HCT116 (cell line): Measurements from ENCODE around the gene PDZD8. TPM values are rescaled to one million over a fixed set of nuclear protein-coding genes. Genes with fewer than 3 reads are reported as not detected.

Experiments
- ATAC-seq: fragments of 200-7000 bp; cut with Tn5 transposase; 2 replicates; pipeline ENCODE4 v1.9.1; 2020; ENCODE audit warnings: mild to moderate bottlenecking, moderate library complexity
- BruUV-seq: library from RNA; stranded (reverse); fragments of 400-500 nt; replicated peaks from 2 replicates; lab custom pipeline; 2021; lab: Mats Ljungman, UMichigan
- CTCF ChIA-PET: fragments of 300-600 bp; sonication (Branson Sonifier 250); formaldehyde crosslinking; loops from one replicate; lab custom pipeline; 2021; ENCODE audit warnings: antibody characterized with exemption; lab: Charles Lee
- POLR2A ChIA-PET: fragments of 300-600, 350-600 bp; sonication (Branson Sonifier 250); formaldehyde crosslinking; loops from one replicate; lab custom pipeline; 2021; ENCODE audit warnings: antibody characterized with exemption; lab: Charles Lee
- RAD21 ChIA-PET, 2 experiments: fragments of 300-600 bp; sonication (Branson Sonifier 250); formaldehyde crosslinking; loops; one replicate each; lab custom pipeline; 2023; ENCODE audit warnings: low total read pairs in 2 of 2; ENCODE audit not compliant: uncharacterized antibody in 2 of 2, unreplicated experiment in 2 of 2, low non-redundant PET in 1 of 2; lab: Charles Lee
- DNase-seq: peaks from one replicate; pipeline ENCODE4 v3.0.0-alpha.2; 2010; ENCODE audit warnings: low read depth, low spot score
- H2AFZ ChIP-seq: fragments of 200-600 bp; shearing (Covaris generic), sonication (generic); 2 replicates; pipeline ENCODE4 v1.6.1; 2017; ENCODE audit warnings: low read depth, mixed run types, mixed read lengths, antibody characterized with exemption, low read length; ENCODE audit not compliant: poor library complexity, severe bottlenecking
- H3K27ac ChIP-seq: 2 replicates; pipeline ENCODE4 v1.5.1; 2012; ENCODE audit warnings: low read depth, low read length
- H3K27me3 ChIP-seq: fragments of 200-600 bp; sonication (generic); 2 replicates; pipeline ENCODE4 v1.6.1; 2016; ENCODE audit warnings: mixed run types, low read length, mixed read lengths; ENCODE audit not compliant: insufficient read depth
- H3K36me3 ChIP-seq, 2 experiments: fragments of 200-500 bp in 1 of 2; fragments of 200-600 bp in 1 of 2; sonication (Bioruptor generic) in 1 of 2; sonication (generic) in 1 of 2; 2 replicates each; pipeline versions ENCODE4 v1.5.1 to v1.6.1; 2014 to 2016; ENCODE audit warnings: low read length in 2 of 2, inconsistent platforms in 1 of 2, mixed read lengths in 1 of 2, mixed run types in 1 of 2; ENCODE audit not compliant: insufficient read depth in 2 of 2, control insufficient read depth in 1 of 2
- H3K4me1 ChIP-seq, 2 experiments: fragments of 200-600 bp in 1 of 2; sonication (generic) in 1 of 2; 2 replicates each; pipeline versions ENCODE4 v1.5.1 to v1.6.1; 2012 to 2017; ENCODE audit warnings: low read length in 2 of 2, inconsistent platforms in 1 of 2, mild to moderate bottlenecking in 1 of 2, mixed read lengths in 1 of 2, mixed run types in 1 of 2, moderate library complexity in 1 of 2; ENCODE audit not compliant: insufficient read depth in 2 of 2, control insufficient read depth in 1 of 2
- H3K4me2 ChIP-seq: fragments of 200-600 bp; sonication (generic); 2 replicates; pipeline ENCODE4 v1.6.1; 2017; ENCODE audit warnings: mixed run types, low read length, mixed read lengths
- H3K4me3 ChIP-seq, 2 experiments: fragments of 200-600 bp in 1 of 2; sonication (generic) in 1 of 2; replicated peaks in 1 of 2; 2 replicates each; pipeline ENCODE4 v1.5.1; 2011 to 2016; ENCODE audit warnings: low read length in 2 of 2, control low read depth in 1 of 2, low read depth in 1 of 2, mild to moderate bottlenecking in 1 of 2, mixed read lengths in 1 of 2, mixed run types in 1 of 2
- H3K79me2 ChIP-seq: fragments of 200-600 bp; sonication (generic); 2 replicates; pipeline ENCODE4 v1.6.1; 2017; ENCODE audit warnings: mild to moderate bottlenecking, mixed run types, low read length, moderate library complexity, mixed read lengths; ENCODE audit not compliant: insufficient read depth
- H3K9ac ChIP-seq: fragments of 200-600 bp; sonication (generic); 2 replicates; pipeline ENCODE4 v1.6.1; 2016; ENCODE audit warnings: low read length, mixed read lengths
- H3K9me2 ChIP-seq: fragments of 200-600 bp; sonication (generic), shearing (Covaris generic); 2 replicates; pipeline ENCODE4 v1.6.1; 2017; ENCODE audit warnings: mixed run types, mild to moderate bottlenecking, moderate library complexity; ENCODE audit not compliant: insufficient read depth
- H3K9me3 ChIP-seq, 2 experiments: fragments of 200-500 bp in 1 of 2; fragments of 200-600 bp in 1 of 2; sonication (Bioruptor generic) in 1 of 2; sonication (generic) in 1 of 2; 2 replicates each; pipeline ENCODE4 v1.6.1; 2014 to 2017; ENCODE audit warnings: low read length in 2 of 2, mixed read lengths in 2 of 2, inconsistent platforms in 1 of 2, low read depth in 1 of 2, mild to moderate bottlenecking in 1 of 2, mixed run types in 1 of 2, moderate library complexity in 1 of 2; ENCODE audit not compliant: control insufficient read depth in 1 of 2, insufficient read depth in 1 of 2
- H4K20me1 ChIP-seq: fragments of 200-600 bp; sonication (generic), shearing (Covaris generic); 2 replicates; pipeline ENCODE4 v1.6.1; 2017; ENCODE audit warnings: mixed run types, mild to moderate bottlenecking, moderate library complexity; ENCODE audit not compliant: insufficient read depth
- CBX3 ChIP-seq: IDR thresholded peaks from 2 replicates; pipeline ENCODE4 v1.6.1; 2012; ENCODE audit warnings: low read depth
- CEBPB ChIP-seq: IDR thresholded peaks from 2 replicates; pipeline ENCODE4 v1.6.1; 2012; ENCODE audit warnings: low read depth
- CTCF ChIP-seq, 3 experiments: fragments of 200-600 bp in 1 of 3; sonication (generic) in 1 of 3; IDR thresholded peaks in 2 of 3; conservative IDR thresholded peaks in 1 of 3; 2 replicates each; pipeline ENCODE4 v1.5.1; 2012 to 2017; ENCODE audit warnings: low read depth in 2 of 3, low read length in 2 of 3, antibody characterized with exemption in 1 of 3, borderline replicate concordance in 1 of 3, control low read depth in 1 of 3, mild to moderate bottlenecking in 1 of 3, mixed read lengths in 1 of 3, mixed run types in 1 of 3, moderate library complexity in 1 of 3; ENCODE audit not compliant: insufficient read depth in 1 of 3
- MAX ChIP-seq: IDR thresholded peaks from 2 replicates; pipeline ENCODE4 v1.6.1; 2012
- REST ChIP-seq: IDR thresholded peaks from 2 replicates; pipeline ENCODE4 v1.6.1; 2012; ENCODE audit warnings: low read depth
- SP1 ChIP-seq: IDR thresholded peaks from 2 replicates; pipeline ENCODE4 v1.6.1; 2012; ENCODE audit warnings: low read depth
- ZBTB33 ChIP-seq: IDR thresholded peaks from 2 replicates; pipeline ENCODE4 v1.6.1; 2011; ENCODE audit warnings: mild to moderate bottlenecking, low read length, moderate library complexity; ENCODE audit not compliant: insufficient replicate concordance; ENCODE audit errors: extremely low read depth
- intact Hi-C: fragments of 100-400 bp; cut with micrococcal nuclease; formaldehyde crosslinking; loops from 2 replicates; pipeline ENCODE4 v1.10.0; 2022
- total RNA-seq: library from RNA; stranded (reverse); gene quantifications from one replicate; pipeline ENCODE4 v1.2.1, GENCODE V29; 2021; ENCODE audit not compliant: unreplicated experiment

The PDZD8 gene
- total RNA-seq, 1 experiment from 2014 or later = 61.7 TPM

- H3K79me2 ChIP-seq = no peaks in the 10 kb centered on the region
- no peaks in the 10 kb centered on the region for H3K36me3 ChIP-seq
- H3K27ac ChIP-seq = no peak overlapping the region
- no peak for DNase-seq
- ChIA-PET RAD21 (no interaction called here), POLR2A (no interaction called here), CTCF (no interaction called here)
- ATAC-seq = no peak
- H3K4me2 ChIP-seq = no peak overlapping the region
- no peak overlapping the region for H3K9ac ChIP-seq
- TF ChIP-seq CTCF (IDR thresholded peaks at IDR 0.05 in 2 of 3, conservative IDR thresholded peaks at IDR 0.05 in 1 of 3; ENCODE audit: borderline replicate concordance in 1 of 3, insufficient read depth in 1 of 3, low read depth in 2 of 3, low read length in 2 of 3) (no peak), CEBPB (no peak), MAX (no peak), REST (no peak), SP1 (no peak), ZBTB33 (no peak), CBX3 (no peak)
- H3K4me1 ChIP-seq = peaks cover 17 to 21% of the 10 kb centered on the region in 2 experiments
- BruUV-seq = no TSS peak
- H2AFZ ChIP-seq = no peak overlapping the region
- H3K9me3 ChIP-seq = no peaks in the 10 kb centered on the region
- H3K4me3 ChIP-seq = no peak overlapping the region
- H4K20me1 ChIP-seq = no peaks in the 10 kb centered on the region
- intact Hi-C loops = no loop called here
- no peaks in the 10 kb centered on the region for H3K27me3 ChIP-seq
- H3K9me2 ChIP-seq = no peaks in the 10 kb centered on the region
Measured at GRCh38 chr10:117274509-117274908, 100.7 kb downstream of the PDZD8 start.
